A549 (cell line): Measurements from ENCODE around the gene PNPLA8.
A peak's percentile ranks its signal among the peaks of the same experiment; 100 is the strongest.

Experiments used
- BHLHE40 ChIP-seq: IDR thresholded peaks from 2 replicates; pipeline ENCODE4 v1.6.1; 2012; ENCODE audit warnings: low read depth, low read length, inconsistent platforms
- EP300 ChIP-seq, 2 experiments: fragments of >200 bp; sonication (Bioruptor Twin); formaldehyde crosslinking; IDR thresholded peaks; 2 replicates in 1 of 2; 3 replicates in 1 of 2; pipeline ENCODE4 v1.6.1; 2016 to 2017
- ESRRA ChIP-seq: fragments of 150-350 bp; IDR thresholded peaks from 2 replicates; pipeline ENCODE4 v1.6.1; 2014; ENCODE audit warnings: mild to moderate bottlenecking, low read length, borderline replicate concordance
- HOXA7 ChIP-seq: fragments of 250-450 bp; sonication (Bioruptor Pico); IDR thresholded peaks from 2 replicates; pipeline ENCODE4 v1.5.0; 2020; ENCODE audit warnings: mild to moderate bottlenecking, moderate library complexity
- HOXB13 ChIP-seq: fragments of 250-450 bp; sonication (Bioruptor Pico); IDR thresholded peaks from 2 replicates; pipeline ENCODE4 v1.5.0; 2020; ENCODE audit warnings: low read depth, mild to moderate bottlenecking, moderate library complexity
- JUN ChIP-seq, 2 experiments: fragments of >200 bp; sonication (Bioruptor Twin); formaldehyde crosslinking; IDR thresholded peaks; 2 replicates in 1 of 2; 3 replicates in 1 of 2; pipeline ENCODE4 v1.6.1; 2016 to 2017
- MAZ ChIP-seq: fragments of 150-350 bp; IDR thresholded peaks from 2 replicates; pipeline ENCODE4 v1.6.1; 2014; ENCODE audit warnings: antibody characterized with exemption, low read depth, low read length, borderline replicate concordance
- POLR2A ChIP-seq: IDR thresholded peaks from 2 replicates; pipeline ENCODE4 v1.6.1; 2012; ENCODE audit warnings: mild to moderate bottlenecking, low read length
- RAD21 ChIP-seq, 2 experiments: fragments of >200 bp in 1 of 2; sonication (Bioruptor Twin) in 1 of 2; formaldehyde crosslinking in 1 of 2; IDR thresholded peaks in 1 of 2; conservative IDR thresholded peaks in 1 of 2; 2 replicates in 1 of 2; 3 replicates in 1 of 2; pipeline ENCODE4 v1.6.1; 2012 to 2018; ENCODE audit warnings: inconsistent platforms in 1 of 2
- RCOR1 ChIP-seq: fragments of 150-350 bp; IDR thresholded peaks from 2 replicates; pipeline ENCODE4 v1.6.1; 2014; ENCODE audit warnings: antibody characterized with exemption, low read length, low read depth
- ZSCAN20 ChIP-seq: fragments of 250-450 bp; sonication (Bioruptor Pico); IDR thresholded peaks from 2 replicates; pipeline ENCODE4 v1.8.0; 2022; ENCODE audit warnings: mild to moderate bottlenecking, moderate library complexity
- TF ChIP-seq, protein P1 (sequence below): fragments of >200 bp; sonication (Bioruptor Twin); formaldehyde crosslinking; IDR thresholded peaks from 3 replicates; pipeline ENCODE4 v1.5.1; 2016
- TF ChIP-seq, protein P2 (sequence below): IDR thresholded peaks from 2 replicates; pipeline ENCODE4 v1.6.1; 2012
- TF ChIP-seq, protein P3 (sequence below): fragments of 450-650 bp; IDR thresholded peaks from 2 replicates; pipeline ENCODE4 v1.6.1; 2014; ENCODE audit warnings: antibody characterized with exemption

DNA sequence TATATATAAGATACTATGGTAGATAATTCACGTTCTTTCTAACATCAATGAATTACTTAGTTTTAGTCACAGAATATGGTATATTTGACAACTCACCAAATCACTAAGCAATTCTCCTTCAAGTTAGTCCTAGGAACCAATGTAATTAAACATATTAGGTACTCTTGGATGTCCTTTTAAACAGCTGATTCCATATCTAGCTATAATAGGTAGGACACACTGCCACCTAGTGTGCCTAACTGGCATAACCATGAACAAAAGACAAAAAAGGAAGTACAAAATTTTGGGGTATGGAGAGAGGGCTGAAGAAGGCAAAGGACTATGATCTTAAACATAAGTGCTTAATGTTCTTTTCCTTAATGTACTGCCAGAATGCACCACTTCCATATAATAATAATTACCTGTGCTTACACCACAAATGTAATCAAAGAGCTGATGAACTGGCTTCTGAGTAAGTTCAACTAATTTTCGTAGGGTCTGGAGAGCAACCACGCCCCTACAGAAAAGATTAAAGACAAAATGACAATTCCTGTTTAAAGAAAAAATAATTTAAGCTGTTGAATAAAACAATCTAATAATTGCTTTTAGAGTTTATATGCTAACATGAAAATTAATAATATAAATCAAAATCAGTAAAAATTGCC lies 28.7 kb downstream of the PNPLA8 start:
- TF ChIP-seq, protein P1, sequence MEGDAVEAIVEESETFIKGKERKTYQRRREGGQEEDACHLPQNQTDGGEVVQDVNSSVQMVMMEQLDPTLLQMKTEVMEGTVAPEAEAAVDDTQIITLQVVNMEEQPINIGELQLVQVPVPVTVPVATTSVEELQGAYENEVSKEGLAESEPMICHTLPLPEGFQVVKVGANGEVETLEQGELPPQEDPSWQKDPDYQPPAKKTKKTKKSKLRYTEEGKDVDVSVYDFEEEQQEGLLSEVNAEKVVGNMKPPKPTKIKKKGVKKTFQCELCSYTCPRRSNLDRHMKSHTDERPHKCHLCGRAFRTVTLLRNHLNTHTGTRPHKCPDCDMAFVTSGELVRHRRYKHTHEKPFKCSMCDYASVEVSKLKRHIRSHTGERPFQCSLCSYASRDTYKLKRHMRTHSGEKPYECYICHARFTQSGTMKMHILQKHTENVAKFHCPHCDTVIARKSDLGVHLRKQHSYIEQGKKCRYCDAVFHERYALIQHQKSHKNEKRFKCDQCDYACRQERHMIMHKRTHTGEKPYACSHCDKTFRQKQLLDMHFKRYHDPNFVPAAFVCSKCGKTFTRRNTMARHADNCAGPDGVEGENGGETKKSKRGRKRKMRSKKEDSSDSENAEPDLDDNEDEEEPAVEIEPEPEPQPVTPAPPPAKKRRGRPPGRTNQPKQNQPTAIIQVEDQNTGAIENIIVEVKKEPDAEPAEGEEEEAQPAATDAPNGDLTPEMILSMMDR: peak; percentile 92
- no peak for TF ChIP-seq RCOR1
- no peak for TF ChIP-seq MAZ
- TF ChIP-seq HOXB13: no peak
- TF ChIP-seq HOXA7 (CRISPR knock-in tag): no peak
- TF ChIP-seq JUN (IDR thresholded peaks at IDR 0.05): no peak
- no peak for TF ChIP-seq BHLHE40
- no peak for TF ChIP-seq POLR2A
- peak; percentile 83 to 91 for TF ChIP-seq RAD21 (conservative IDR thresholded peaks at IDR 0.05 in 1 of 2, IDR thresholded peaks at IDR 0.05 in 1 of 2)
- TF ChIP-seq ZSCAN20 (CRISPR knock-in tag): no peak
- no peak for TF ChIP-seq EP300 (IDR thresholded peaks at IDR 0.05)
- no peak for TF ChIP-seq ESRRA
- TF ChIP-seq, protein P2, sequence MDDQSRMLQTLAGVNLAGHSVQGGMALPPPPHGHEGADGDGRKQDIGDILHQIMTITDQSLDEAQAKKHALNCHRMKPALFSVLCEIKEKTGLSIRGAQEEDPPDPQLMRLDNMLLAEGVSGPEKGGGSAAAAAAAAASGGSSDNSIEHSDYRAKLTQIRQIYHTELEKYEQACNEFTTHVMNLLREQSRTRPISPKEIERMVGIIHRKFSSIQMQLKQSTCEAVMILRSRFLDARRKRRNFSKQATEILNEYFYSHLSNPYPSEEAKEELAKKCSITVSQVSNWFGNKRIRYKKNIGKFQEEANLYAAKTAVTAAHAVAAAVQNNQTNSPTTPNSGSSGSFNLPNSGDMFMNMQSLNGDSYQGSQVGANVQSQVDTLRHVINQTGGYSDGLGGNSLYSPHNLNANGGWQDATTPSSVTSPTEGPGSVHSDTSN: no peak
- TF ChIP-seq, protein P3, sequence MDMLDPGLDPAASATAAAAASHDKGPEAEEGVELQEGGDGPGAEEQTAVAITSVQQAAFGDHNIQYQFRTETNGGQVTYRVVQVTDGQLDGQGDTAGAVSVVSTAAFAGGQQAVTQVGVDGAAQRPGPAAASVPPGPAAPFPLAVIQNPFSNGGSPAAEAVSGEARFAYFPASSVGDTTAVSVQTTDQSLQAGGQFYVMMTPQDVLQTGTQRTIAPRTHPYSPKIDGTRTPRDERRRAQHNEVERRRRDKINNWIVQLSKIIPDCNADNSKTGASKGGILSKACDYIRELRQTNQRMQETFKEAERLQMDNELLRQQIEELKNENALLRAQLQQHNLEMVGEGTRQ: no peak
